HG02852 (cell line): ENCODE measurements around the gene DISC1.
"Not testable (repeated sequence)": the region's sequence is repeated elsewhere in the genome, so short reads cannot be mapped to it uniquely, and the experiment has no call there.

Source experiments
- ATAC-seq: cut with Tn5 transposase; IDR thresholded peaks from one replicate; pipeline ENCODE4 v1.9.1; 2021; ENCODE audit warnings: mild to moderate bottlenecking, moderate library complexity; ENCODE audit not compliant: unreplicated experiment

The DISC1 gene

DNA sequence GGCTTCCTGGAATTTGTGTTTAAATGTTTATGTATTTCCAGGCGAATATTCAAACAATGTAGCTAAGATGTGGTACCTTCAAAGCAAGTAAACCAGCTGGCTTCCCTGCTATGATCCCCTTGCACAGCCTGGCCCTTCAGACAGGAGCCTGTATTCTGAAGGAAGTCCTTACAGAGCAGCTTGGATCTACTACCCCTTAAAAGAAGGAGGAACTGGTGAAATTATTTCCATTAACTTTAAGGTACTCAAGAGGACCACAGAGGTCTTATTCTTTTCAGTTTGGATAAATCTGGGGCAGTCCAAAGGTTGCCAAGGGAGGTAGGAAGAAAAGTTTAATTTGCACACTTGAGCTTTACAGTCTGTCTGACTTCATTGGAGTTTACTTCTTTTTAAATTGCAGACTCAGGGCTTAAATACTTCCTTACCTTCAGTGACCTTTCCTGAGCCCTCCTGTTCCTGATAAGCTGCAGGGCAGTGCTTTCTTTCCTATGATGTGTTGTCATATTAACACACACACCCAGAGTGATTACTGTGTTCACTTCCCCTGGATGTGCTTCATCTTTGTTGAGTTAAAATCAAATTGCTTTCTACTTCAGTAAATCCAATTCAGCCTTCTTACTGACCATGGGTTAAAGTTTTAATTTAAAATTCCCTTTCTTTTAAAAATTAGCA is 40.5 kb downstream of the DISC1 start:
- no peak for ATAC-seq

DNA sequence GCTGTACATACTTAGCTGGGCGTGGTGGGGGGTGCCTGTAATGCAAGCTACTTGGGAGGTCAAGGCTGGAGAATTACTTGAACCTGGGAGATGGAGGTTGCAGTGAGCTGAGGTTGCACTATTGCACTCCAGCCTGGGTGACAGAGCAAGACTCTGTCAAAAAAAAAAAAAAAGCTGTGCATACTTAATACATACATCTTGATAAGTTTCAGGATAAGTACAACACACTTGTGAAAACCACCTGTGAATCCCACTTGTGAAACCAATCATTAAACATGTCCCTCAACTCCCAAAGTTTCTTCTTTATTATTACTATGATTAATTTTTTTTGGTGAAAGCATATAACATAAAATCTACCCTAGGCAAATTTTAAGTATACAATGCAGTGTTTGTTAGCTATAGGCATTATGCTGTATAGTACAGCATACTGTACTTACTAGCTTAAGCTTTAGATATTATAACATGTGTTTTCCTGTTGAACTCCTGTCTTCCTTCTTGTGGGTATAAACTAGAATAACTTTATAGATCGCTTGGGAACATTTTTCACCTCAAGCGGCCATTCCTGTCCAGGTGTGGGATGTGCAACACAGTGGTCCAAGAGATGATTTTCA is 41.4 kb downstream of the DISC1 start:
- ATAC-seq = no peak

DNA sequence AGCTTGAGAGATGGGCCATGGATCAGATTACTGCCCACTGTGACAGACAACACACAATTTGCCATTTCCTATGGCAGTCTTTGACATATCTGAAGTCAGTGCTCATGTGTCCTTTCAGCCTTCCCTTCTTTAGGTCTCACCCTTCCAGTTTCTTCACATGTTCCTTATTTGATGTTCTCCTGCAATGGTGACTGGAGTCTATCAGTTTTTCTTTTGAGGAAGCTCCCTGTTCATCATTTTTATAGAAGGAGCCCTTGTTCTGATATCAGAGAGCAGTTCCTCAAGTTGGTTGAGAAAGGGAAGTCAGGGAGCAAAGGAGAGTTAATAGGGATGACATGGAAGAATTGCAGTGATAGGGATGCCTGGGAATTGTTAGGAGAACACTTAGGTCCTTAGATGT is 42.2 kb downstream of the DISC1 start:
- no peak for ATAC-seq

DNA sequence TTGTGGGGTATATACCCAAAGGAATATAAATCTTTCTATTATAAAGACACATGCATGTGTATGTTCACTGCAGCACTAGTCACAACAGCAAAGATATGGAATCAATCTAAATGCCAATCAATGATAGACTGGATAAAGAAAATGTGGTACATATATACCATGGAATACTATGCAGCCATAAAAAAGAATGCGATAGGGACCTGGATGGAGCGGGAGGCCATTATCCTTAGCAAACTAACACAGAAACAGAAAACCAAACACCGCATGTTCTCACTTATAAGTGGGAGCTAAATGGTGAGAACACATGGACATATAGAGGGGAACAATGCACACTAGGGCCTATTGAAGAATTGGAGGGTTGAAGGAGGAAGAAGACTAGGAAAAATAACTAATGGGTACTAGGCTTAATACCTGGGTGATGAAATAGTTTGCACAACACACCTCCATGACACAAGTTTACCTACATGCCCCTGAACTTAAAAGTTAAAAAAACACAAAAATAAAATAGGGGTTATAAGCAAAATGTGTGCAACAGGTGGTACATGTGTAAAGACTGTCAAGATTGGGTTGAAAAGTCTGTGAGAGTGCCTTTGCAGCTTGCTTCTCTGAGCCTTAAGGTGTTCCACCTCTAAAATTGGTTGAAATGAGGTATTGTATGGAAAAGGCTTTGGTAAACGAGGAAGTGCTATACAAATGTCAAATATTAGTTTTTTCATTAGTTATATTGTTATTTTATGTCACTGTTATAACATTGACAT is 43.5 kb downstream of the DISC1 start:
- not testable (repeated sequence) for ATAC-seq

DNA sequence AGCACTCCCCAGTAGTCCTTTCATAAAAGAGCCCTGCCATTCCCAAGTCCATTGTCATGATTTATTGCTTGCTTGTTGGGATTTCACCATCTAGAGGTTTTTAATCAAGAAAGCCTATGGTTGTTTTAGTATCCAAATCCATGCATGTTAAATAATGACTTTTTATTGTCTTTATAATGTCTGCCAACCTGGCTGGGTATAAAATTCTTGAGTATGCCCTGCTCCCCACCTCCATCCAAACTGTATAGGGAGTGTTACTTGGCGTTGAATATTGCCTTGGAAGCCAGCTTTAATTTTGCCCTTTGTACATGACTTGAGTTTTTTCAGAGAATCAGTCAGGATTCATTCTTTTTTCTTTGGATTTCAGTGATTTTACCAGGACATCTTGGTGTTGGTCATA is 44.2 kb downstream of the DISC1 start:
- ATAC-seq = no peak

DNA sequence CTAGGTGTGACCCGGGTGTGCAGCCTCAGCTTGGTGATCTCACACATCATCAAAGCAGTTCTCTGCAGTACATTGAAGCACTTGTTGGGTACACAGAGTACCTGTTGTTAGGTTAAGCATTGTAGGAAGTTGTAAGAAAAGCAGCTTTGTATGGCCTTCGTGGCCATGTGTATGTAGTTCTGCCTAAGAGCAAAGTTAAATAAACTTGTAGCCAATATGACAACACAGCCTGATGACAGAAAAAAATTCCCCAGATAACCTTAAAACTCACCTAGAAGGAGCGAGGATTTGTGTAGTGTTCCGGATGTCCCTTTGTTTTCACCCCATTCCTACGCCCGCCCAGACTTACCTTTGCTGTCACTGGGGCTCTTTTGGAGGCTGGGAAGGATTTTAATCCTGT is 48.0 kb downstream of the DISC1 start:
- ATAC-seq = no peak

GRCh38 chr1:231676487-231676886 is 49.9 kb downstream of the DISC1 start:
- ATAC-seq = no peak

- no peak for ATAC-seq
These were observed 50.9 kb downstream of the DISC1 start for GRCh38 chr1:231677442-231677841.

DNA sequence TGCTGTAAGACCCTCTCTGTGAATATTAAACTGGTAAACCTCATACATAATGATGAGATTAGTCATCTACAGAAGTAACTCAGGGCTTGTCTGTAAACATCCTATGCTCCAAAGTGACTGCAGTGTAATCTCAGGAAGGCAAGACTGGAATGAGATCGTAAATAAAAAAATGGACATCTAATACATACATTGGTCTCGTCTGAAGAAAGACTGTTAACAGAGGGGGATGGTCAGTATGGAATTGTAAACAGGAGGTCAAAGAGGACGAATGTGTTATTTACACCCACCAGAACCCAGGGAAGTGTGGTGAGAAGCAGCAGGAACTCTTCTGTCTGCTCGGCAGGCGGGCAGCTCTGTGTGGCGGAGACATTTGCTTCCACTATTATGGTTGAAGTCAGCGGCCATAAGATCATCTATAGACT is 51.4 kb downstream of the DISC1 start:
- ATAC-seq = no peak

GRCh38 chr1:231679109-231679508 is 52.5 kb downstream of the DISC1 start:
- no peak for ATAC-seq

DNA sequence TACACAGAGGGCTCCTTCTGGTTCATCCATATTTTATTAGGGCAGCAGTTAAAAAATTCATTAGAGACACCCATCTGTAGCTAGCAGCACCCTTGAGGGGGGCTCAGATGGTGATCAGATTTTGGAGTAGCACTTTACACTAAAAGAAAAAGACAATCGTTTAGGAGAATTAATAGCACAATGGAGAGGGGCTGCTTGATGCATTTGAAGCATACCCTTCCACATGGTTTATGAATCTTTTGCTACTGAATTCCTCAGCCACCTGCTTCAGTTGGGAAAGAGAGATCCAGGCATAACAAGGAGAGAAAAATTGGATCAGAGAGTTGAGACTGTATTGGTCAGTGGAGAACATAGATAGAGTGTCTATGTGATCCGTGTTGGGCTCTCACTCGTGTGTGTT is 54.4 kb downstream of the DISC1 start:
- ATAC-seq = no peak

DNA sequence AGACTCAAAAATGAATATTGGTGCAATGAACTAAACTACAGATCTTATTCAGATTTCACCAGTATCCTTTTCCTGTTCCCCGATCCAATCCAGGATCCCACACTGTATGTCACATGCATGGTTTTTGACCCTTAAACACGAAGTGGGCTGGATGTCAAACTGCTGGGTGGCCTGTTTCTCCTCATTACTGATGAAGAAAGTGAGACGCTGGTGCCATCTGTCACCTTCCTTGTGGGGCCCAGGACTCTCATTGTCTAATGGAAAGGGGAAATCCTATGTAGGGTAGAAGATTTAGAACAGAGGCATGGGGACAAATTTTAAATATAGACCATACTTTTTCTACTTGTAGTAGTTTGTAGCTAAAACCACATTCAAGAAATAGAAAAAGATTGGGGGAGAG is 56.2 kb downstream of the DISC1 start:
- ATAC-seq = no peak

DNA sequence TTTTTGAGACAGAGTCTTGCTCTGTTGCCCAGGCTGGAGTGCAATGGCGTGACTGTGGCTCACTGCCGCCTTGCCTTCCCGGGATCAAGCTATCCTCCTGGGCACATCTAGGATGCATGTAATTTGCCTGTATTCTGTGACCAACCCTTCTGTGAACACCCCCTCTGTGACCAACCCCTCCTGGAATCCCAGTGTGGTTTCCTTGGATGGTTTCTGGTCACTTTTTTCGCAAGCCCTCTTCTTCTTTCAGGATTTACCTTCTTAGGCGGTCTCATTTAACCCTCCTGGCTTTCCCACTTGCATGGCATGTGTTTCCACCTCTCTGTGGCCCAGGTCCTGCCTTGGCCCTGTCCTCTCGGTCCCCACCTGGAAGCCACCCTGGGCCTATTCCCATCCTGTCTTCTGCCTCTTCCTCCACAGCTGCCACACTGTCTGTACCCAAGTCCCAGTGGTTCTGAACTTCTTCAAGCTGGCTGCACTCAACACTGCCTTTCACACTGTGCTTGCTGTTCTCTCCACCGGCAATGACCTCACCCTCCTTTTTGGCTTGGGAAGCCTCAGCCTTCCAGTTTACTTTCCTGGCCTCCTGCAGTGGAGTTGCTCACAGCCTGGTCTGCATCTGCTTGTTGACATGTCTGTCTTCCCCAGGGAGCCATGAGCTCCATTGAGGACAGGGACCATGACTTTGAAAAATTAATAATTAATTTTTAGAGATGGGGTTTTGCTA is 57.0 kb downstream of the DISC1 start:
- no peak for ATAC-seq

DNA sequence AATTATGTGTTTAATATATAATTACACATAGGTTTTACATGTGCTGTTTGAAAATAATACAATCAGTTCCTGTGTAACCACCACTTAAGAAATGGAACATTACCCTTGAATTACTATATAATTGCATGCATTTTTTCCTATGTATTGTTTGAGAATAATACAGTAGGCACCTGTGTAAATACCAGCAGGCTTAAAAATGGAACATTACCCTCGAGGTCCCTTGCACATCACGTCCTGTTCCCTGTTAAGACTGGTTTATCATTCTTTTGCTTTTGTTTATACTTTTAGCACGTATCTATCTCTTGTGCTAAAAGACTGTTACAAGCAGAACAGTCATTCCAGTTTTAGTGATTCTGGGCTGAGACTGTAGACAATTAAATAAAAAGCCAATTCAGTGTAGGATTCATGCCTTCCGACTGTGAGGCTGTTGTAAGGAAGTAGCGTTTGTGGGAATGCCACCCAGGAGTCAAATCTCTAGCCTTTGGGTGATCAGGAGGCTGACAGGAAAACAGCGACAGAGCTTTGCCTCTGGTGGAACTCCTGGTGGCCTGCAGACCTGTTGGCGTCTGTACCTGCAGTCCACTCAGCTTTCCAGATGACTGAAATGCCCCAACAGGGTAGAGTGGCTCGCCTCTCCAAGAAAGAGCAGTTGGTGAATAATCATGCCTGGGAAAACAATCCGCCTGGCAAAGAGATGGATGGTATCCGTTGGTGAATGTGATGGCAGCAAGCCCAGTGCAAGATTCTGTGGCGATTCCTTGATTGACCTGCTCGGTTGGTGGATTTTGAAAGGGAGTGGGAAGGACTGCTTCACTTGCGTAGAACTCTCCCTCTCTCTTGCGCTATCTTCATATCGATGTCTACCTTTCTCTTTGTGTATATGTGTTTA is 58.0 kb downstream of the DISC1 start:
- no peak for ATAC-seq

DNA sequence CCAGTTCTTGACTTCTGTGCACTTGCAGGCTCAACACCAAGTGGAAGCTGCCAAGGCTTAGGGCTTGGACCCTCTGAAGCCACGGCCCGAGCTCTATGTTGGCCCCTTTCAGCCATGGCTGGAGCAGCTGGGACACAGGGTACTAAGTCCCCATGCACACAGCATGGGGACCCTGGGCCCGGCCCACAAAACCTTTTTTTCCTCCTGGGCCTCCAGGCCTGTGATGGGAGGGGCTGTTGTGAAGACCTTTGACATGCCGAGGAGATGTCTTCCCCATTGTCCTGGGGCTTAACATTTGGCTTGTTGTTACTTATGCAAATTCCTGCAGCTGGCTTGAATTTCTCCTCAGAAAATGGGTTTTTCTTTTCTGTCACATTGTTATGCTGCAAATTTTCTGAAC is 59.8 kb downstream of the DISC1 start:
- no peak for ATAC-seq

- ATAC-seq = no peak
These were observed 62.4 kb downstream of the DISC1 start for GRCh38 chr1:231688989-231689388.

DNA sequence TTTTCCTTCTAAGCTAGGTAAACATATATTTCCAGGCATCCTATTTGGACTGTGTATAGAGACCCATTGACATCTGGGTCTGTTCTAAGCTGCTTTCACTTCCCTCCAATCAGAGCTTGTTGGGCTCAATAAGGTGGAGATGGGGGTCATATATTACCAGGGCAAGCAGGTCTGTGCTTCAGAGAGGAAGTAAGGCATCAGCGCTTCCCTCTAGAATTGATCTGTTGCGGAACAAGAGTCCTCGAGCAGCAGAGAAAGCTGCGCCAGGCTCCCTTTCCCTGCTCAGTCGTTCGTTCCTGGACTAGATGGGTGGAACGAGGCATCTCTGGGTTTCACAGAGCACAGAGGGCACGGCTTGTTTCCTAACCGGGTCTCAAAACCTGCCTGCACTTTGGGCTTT is 63.5 kb downstream of the DISC1 start:
- no peak for ATAC-seq

- no peak for ATAC-seq
These were observed 65.1 kb downstream of the DISC1 start for GRCh38 chr1:231691618-231692259.

DNA sequence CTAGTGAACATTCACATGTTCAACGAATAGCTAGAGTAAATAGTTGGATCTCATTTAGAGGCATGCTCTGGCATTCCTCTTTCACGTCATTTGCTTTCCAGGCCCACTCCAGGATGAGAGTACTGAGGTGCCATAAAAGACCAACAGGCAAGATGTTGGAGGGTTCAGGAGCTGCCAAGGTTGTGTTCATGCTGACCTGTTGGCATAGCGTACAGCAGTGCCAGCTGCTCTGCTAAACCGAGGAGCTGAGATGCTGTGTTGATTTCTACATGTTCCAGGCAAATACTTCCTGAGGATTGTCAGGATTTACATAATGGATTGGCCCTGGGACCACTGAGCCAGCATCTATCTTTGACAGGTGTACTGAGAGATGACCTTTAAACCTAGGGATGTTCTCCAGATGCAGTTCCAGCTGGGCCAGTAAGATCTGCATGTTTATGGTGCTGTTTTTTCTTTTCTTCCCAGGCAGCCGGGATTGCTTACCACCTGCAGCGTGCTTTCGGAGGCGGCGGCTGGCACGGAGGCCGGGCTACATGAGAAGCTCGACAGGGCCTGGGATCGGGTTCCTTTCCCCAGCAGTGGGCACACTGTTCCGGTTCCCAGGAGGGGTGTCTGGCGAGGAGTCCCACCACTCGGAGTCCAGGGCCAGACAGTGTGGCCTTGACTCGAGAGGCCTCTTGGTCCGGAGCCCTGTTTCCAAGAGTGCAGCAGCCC is 66.9 kb downstream of the DISC1 start:
- ATAC-seq = no peak

- ATAC-seq = no peak
These were observed 67.5 kb downstream of the DISC1 start for GRCh38 chr1:231694075-231694431.
